ENCODE data around the gene DCC.

Gene DCC

DNA sequence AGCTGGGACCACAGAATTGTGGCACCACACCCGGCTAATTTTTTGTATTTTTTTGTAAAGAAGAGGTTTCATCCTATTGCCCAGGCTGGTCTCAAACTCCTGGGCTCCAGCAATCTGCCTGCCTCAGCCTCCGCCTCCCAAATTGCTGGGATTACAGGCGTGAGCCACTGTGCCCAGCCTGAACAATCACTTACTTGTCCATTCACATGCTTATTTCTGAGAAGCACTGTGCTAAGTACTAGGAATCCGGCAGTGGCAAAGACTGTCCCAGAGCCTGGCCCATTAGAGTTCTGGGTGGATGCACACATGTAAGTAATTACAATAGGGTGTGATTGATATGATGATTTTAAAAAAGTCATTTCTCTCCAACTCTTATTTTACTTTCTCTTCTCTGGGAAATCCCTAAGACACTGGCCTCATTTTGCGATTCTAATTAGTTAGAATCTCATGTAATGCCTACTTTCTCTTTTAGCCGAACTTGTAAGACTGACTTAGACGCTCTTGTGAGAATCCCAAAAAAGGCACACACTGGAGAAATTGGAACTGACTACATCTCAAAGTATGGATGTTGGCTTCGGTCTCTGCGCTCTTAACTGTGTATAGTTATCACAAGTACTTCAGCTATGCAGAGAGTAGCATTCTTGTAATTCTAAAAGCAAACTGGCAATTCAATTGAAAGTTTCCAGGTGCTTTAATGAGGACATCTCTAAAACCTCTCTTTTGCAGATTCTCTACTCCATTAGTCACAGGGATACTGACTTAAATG is 567.7 kb downstream of the DCC start:
- no peaks in the 10 kb centered on the region for H3K27me3 ChIP-seq (ENCODE audit: insufficient read depth, poor library complexity, severe bottlenecking)
- no peaks in the 10 kb centered on the region for H3K9me3 ChIP-seq (ENCODE audit: severe bottlenecking)
- TF ChIP-seq, protein P1, sequence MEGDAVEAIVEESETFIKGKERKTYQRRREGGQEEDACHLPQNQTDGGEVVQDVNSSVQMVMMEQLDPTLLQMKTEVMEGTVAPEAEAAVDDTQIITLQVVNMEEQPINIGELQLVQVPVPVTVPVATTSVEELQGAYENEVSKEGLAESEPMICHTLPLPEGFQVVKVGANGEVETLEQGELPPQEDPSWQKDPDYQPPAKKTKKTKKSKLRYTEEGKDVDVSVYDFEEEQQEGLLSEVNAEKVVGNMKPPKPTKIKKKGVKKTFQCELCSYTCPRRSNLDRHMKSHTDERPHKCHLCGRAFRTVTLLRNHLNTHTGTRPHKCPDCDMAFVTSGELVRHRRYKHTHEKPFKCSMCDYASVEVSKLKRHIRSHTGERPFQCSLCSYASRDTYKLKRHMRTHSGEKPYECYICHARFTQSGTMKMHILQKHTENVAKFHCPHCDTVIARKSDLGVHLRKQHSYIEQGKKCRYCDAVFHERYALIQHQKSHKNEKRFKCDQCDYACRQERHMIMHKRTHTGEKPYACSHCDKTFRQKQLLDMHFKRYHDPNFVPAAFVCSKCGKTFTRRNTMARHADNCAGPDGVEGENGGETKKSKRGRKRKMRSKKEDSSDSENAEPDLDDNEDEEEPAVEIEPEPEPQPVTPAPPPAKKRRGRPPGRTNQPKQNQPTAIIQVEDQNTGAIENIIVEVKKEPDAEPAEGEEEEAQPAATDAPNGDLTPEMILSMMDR (IDR thresholded peaks at IDR 0.05; ENCODE audit: poor library complexity, severe bottlenecking): no peak
- no peak for DNase-seq (ENCODE audit: low spot score)
- no peaks in the 10 kb centered on the region for H3K4me1 ChIP-seq (ENCODE audit: insufficient read depth, poor library complexity, severe bottlenecking)
- H3K27ac ChIP-seq (ENCODE audit: poor library complexity, severe bottlenecking): no peak overlapping the region
- no peak overlapping the region for H3K4me3 ChIP-seq (ENCODE audit: severe bottlenecking)
- no peak for ATAC-seq (ENCODE audit: low read depth)
- H3K36me3 ChIP-seq (ENCODE audit: low read depth): no peaks in the 10 kb centered on the region

DNA sequence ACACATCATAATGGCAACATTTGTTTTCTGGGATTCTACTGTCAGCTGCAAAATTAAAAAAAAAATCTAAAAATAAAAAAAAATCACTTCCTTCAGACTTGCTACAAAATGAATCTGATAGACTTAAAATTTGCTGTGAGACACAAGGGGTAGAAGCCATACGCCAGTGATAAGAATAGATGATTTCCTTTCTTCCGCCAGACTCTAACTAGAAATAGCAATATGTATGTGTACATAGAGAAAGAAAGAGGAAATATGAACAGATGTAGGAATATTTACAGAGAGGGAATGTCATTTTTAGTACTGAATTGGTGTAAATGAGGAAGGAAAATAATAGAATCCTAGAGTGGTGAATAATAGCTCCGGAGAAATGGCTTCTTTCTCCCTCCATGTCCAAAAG is 574.2 kb downstream of the DCC start:
- no peak overlapping the region for H3K27ac ChIP-seq (ENCODE audit: poor library complexity, severe bottlenecking)
- H3K27me3 ChIP-seq (ENCODE audit: insufficient read depth, poor library complexity, severe bottlenecking): peaks cover 7% of the 10 kb centered on the region
- no peaks in the 10 kb centered on the region for H3K36me3 ChIP-seq (ENCODE audit: low read depth)
- DNase-seq (ENCODE audit: low spot score) (no peak), ATAC-seq (ENCODE audit: low read depth) (no peak)
- H3K4me1 ChIP-seq (ENCODE audit: insufficient read depth, poor library complexity, severe bottlenecking): no peaks in the 10 kb centered on the region
- H3K4me3 ChIP-seq (ENCODE audit: severe bottlenecking): no peak overlapping the region
- no peaks in the 10 kb centered on the region for H3K9me3 ChIP-seq (ENCODE audit: severe bottlenecking)
- TF ChIP-seq, protein P1 (IDR thresholded peaks at IDR 0.05; ENCODE audit: poor library complexity, severe bottlenecking): no peak

DNA sequence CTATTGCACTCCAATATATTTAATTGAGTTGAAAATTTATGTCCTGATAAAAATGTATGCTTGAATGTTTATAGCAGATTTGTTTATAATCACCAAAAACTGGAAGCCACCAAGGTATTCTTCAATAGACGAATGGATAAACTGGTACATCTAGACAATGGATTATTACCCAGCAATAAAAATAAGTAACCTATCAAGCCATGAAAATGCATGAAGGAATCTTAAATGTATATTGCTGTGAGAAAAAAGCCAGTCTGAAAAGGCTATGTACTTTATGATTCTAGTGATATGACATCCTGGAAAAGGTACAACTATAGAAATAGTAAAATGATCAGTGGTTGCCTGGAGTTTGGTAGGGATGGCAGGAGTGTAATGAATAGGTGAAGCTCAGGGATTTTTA is 580.7 kb downstream of the DCC start:
- H3K4me1 ChIP-seq (ENCODE audit: insufficient read depth, poor library complexity, severe bottlenecking): no peaks in the 10 kb centered on the region
- ATAC-seq (ENCODE audit: low read depth): no peak
- no peak overlapping the region for H3K4me3 ChIP-seq (ENCODE audit: severe bottlenecking)
- H3K27me3 ChIP-seq (ENCODE audit: insufficient read depth, poor library complexity, severe bottlenecking): peaks cover 3% of the 10 kb centered on the region
- no peak for DNase-seq (ENCODE audit: low spot score)
- H3K9me3 ChIP-seq (ENCODE audit: severe bottlenecking): no peaks in the 10 kb centered on the region
- no peaks in the 10 kb centered on the region for H3K36me3 ChIP-seq (ENCODE audit: low read depth)
- no peak overlapping the region for H3K27ac ChIP-seq (ENCODE audit: poor library complexity, severe bottlenecking)
- TF ChIP-seq, protein P1 (IDR thresholded peaks at IDR 0.05; ENCODE audit: poor library complexity, severe bottlenecking): no peak

DNA sequence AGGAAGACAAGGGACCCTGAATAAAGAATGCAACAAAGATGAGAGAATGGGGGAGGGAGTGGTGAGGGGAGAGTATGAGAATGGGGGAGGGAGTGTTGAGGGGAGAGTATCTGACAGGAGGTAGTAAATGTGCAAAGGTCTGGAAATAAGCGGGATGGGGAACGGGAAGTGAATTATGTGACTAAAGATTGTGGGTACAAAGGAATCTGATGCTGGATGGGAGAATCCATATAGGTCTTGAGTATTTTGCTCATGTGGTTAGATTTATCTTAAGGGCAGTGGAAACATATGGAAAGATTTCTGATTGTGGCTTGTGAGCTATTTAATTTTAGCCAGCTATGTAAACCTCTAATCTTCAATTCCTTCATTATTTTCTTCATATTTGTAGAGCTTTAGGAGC is 593.4 kb downstream of the DCC start:
- Histone ChIP-seq H3K27me3 (ENCODE audit: insufficient read depth, poor library complexity, severe bottlenecking) (no peaks in the 10 kb centered on the region), H3K4me3 (ENCODE audit: severe bottlenecking) (no peak overlapping the region), H3K9me3 (ENCODE audit: severe bottlenecking) (no peaks in the 10 kb centered on the region), H3K4me1 (ENCODE audit: insufficient read depth, poor library complexity, severe bottlenecking) (peaks cover 19% of the 10 kb centered on the region), H3K36me3 (ENCODE audit: low read depth) (no peaks in the 10 kb centered on the region), H3K27ac (ENCODE audit: poor library complexity, severe bottlenecking) (no peak overlapping the region)
- TF ChIP-seq, protein P1 (IDR thresholded peaks at IDR 0.05; ENCODE audit: poor library complexity, severe bottlenecking): no peak
- ATAC-seq (ENCODE audit: low read depth): no peak
- no peak for DNase-seq (ENCODE audit: low spot score)

DNA sequence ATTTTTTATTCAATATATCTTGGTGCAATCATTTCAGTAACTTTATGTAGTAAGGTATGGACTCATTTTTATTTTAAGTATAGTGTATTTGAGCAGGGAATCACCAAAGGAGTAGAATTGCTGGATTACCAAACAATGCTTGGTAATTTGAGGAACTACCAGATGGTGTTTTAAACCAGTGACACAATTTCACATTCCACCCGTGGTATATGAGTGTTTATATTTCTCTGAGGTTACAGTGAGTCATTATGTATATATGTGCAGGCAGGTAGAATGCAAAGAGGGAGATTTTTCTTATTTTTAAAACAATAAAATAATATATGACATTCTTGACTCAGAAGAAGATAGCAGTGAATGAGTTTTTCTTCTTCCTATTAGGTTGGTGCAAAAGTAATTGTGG is 596.9 kb downstream of the DCC start:
- peak; percentile 90 for ATAC-seq (ENCODE audit: low read depth)
- DNase-seq (ENCODE audit: low spot score): no peak
- Histone ChIP-seq H3K4me1 (ENCODE audit: insufficient read depth, poor library complexity, severe bottlenecking) (peaks cover 20% of the 10 kb centered on the region), H3K9me3 (ENCODE audit: severe bottlenecking) (no peaks in the 10 kb centered on the region), H3K36me3 (ENCODE audit: low read depth) (no peaks in the 10 kb centered on the region), H3K27me3 (ENCODE audit: insufficient read depth, poor library complexity, severe bottlenecking) (no peaks in the 10 kb centered on the region), H3K4me3 (ENCODE audit: severe bottlenecking) (no peak overlapping the region), H3K27ac (ENCODE audit: poor library complexity, severe bottlenecking) (peak overlapping the region; percentile 71)
- TF ChIP-seq, protein P1 (IDR thresholded peaks at IDR 0.05; ENCODE audit: poor library complexity, severe bottlenecking): no peak
